ENCODE results near the gene QSOX1.

QSOX1 gene

DNA sequence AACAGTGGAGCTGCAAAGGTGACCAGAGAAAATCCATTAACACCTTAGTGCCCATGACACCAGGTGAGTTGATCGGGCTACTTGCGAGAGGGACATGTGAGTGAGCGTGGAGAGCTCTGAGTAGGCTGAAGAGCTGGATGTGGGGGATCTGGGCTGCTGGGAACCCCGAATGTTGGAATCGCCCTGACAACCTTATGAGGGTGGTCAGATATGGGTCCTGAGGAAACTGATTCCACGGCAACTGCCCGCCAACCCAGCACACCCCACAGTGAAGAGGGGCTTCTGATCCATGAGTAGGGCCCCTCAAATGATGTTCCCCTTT is 705 bp upstream of the QSOX1 start:
- Histone ChIP-seq H3K36me3 (no peaks in the 10 kb centered on the region), H3K4me3 (ENCODE audit: low read depth, low read length) (peak overlapping the region; percentile 79), H3K9me3 (no peaks in the 10 kb centered on the region), H3K27me3 (no peaks in the 10 kb centered on the region), H3K4me1 (no peaks in the 10 kb centered on the region)
- TF ChIP-seq, protein P1, sequence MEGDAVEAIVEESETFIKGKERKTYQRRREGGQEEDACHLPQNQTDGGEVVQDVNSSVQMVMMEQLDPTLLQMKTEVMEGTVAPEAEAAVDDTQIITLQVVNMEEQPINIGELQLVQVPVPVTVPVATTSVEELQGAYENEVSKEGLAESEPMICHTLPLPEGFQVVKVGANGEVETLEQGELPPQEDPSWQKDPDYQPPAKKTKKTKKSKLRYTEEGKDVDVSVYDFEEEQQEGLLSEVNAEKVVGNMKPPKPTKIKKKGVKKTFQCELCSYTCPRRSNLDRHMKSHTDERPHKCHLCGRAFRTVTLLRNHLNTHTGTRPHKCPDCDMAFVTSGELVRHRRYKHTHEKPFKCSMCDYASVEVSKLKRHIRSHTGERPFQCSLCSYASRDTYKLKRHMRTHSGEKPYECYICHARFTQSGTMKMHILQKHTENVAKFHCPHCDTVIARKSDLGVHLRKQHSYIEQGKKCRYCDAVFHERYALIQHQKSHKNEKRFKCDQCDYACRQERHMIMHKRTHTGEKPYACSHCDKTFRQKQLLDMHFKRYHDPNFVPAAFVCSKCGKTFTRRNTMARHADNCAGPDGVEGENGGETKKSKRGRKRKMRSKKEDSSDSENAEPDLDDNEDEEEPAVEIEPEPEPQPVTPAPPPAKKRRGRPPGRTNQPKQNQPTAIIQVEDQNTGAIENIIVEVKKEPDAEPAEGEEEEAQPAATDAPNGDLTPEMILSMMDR (IDR thresholded peaks at IDR 0.05; ENCODE audit: low read depth, low read length): no peak
- no peak for DNase-seq

- no peaks in the 10 kb centered on the region for H3K27me3 ChIP-seq
- TF ChIP-seq, protein P1 (IDR thresholded peaks at IDR 0.05; ENCODE audit: low read depth, low read length): no peak
- H3K9me3 ChIP-seq: no peaks in the 10 kb centered on the region
- no peaks in the 10 kb centered on the region for H3K36me3 ChIP-seq
- DNase-seq: no peak
- peak overlapping the region; percentile 79 for H3K4me3 ChIP-seq (ENCODE audit: low read depth, low read length)
- H3K4me1 ChIP-seq: no peaks in the 10 kb centered on the region
Observed at GRCh38 chr1:180155182-180155682, 563 bp downstream of the QSOX1 start.

- TF ChIP-seq, protein P1 (IDR thresholded peaks at IDR 0.05; ENCODE audit: low read depth, low read length): no peak
- H3K9me3 ChIP-seq: no peaks in the 10 kb centered on the region
- H3K4me3 ChIP-seq (ENCODE audit: low read depth, low read length): no peak overlapping the region
- H3K4me1 ChIP-seq: no peaks in the 10 kb centered on the region
- no peaks in the 10 kb centered on the region for H3K36me3 ChIP-seq
- no peak for DNase-seq
- H3K27me3 ChIP-seq: no peaks in the 10 kb centered on the region
Observed at GRCh38 chr1:180156201-180156600, 1.5 kb downstream of the QSOX1 start.

DNA sequence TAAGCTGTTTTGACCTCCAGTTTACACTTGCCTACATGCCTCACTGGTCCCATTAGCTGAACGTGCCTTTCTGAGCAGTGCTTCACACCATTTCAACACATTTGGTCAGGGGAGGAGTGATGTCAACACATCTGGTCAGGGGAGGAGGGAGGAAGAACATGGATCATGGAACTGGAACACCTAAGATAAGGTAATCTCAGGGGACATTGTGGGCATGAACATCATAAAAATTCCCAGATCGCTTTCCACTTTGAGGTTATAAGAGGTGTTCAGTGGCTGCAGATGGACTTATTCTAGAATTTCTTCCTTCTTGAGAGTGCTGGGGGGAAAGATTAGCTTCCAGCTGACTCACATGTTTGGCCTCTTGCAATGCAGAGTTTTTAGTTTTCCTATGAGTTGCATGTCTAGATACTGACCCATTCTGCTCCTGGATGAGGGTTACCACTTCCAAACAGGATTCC is 2.0 kb downstream of the QSOX1 start:
- no peaks in the 10 kb centered on the region for H3K36me3 ChIP-seq
- no peak for DNase-seq
- no peaks in the 10 kb centered on the region for H3K27me3 ChIP-seq
- TF ChIP-seq, protein P1 (IDR thresholded peaks at IDR 0.05; ENCODE audit: low read depth, low read length): no peak
- no peaks in the 10 kb centered on the region for H3K4me1 ChIP-seq
- H3K4me3 ChIP-seq (ENCODE audit: low read depth, low read length): no peak overlapping the region
- no peaks in the 10 kb centered on the region for H3K9me3 ChIP-seq

- Histone ChIP-seq H3K27me3 (no peaks in the 10 kb centered on the region), H3K9me3 (no peaks in the 10 kb centered on the region), H3K36me3 (no peaks in the 10 kb centered on the region), H3K4me3 (ENCODE audit: low read depth, low read length) (no peak overlapping the region), H3K4me1 (no peaks in the 10 kb centered on the region)
- no peak for DNase-seq
- TF ChIP-seq, protein P1 (IDR thresholded peaks at IDR 0.05; ENCODE audit: low read depth, low read length): no peak
Observed at GRCh38 chr1:180157108-180157507, 2.4 kb downstream of the QSOX1 start.

DNA sequence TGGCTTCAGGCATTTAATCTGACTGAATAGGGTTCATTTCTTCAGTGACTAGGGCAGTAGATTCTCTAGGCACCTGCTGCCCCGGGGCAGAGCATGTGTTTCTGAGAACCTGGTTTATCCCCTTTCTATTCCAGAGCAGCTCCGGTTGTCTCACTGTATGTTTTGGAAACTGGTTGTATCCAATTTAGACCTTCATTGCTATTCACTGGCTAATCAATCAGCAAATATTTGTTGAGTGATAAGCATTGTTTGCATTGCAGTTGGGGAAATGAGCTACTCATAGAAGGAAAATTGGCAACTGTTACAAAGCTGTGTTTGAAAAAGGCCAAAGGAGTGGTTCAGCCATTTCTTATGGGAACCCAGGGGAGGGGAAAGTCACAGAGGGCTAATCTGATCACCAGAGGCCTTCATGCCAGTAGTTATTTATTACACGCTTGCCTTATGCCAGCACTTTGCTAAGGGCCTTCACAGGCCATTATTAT is 2.9 kb downstream of the QSOX1 start:
- TF ChIP-seq, protein P1 (IDR thresholded peaks at IDR 0.05; ENCODE audit: low read depth, low read length): no peak
- Histone ChIP-seq H3K36me3 (no peaks in the 10 kb centered on the region), H3K27me3 (no peaks in the 10 kb centered on the region), H3K9me3 (no peaks in the 10 kb centered on the region), H3K4me3 (ENCODE audit: low read depth, low read length) (no peak overlapping the region), H3K4me1 (no peaks in the 10 kb centered on the region)
- DNase-seq: no peak
